Upper lobe of left lung (tissue), 4 donors: ENCODE data around the gene RNF26.

ENCODE experiments used
- CTCF ChIP-seq, 6 experiments: fragments of 450-650 bp in 4 of 6; fragments of 200-600 bp in 2 of 6; sonication (generic) in 2 of 6; IDR thresholded peaks; one replicate each; pipeline ENCODE4 v1.5.1; 2016 to 2019; ENCODE audit warnings: antibody characterized with exemption in 6 of 6
- POLR2AphosphoS5 ChIP-seq, 2 donors: sonication (generic); formaldehyde crosslinking; IDR thresholded peaks; one replicate each; pipeline ENCODE4 v1.5.1; 2017; ENCODE audit warnings: antibody characterized with exemption in 2 of 2

- TF ChIP-seq CTCF (IDR thresholded peaks at IDR 0.05) (peak in 2 of 6 experiments; percentile 20 to 23), POLR2AphosphoS5 (IDR thresholded peaks at IDR 0.05) (no peak)
Observed at GRCh38 chr11:119322360-119322739, 12.0 kb upstream of the RNF26 start.
